Activated naive CD4-positive, alpha-beta T cell treated with anti-CD3 and anti-CD28 coated beads, Interleukin-2, amount 50 U/mL, for 24 hours (primary cell): ENCODE results near the gene PDE6H.

Experiments
- H3K27ac Mint-ChIP-seq: one replicate; pipeline ENCODE4 v1.8.0; 2021; ENCODE audit warnings: mild to moderate bottlenecking, mixed read lengths
- H3K27me3 Mint-ChIP-seq: one replicate; pipeline ENCODE4 v1.8.0; 2021; ENCODE audit warnings: mixed read lengths
- H3K36me3 Mint-ChIP-seq: one replicate; pipeline ENCODE4 v1.8.0; 2021; ENCODE audit warnings: mixed read lengths
- H3K4me1 Mint-ChIP-seq: one replicate; pipeline ENCODE4 v1.8.0; 2021; ENCODE audit warnings: mixed read lengths
- H3K4me3 Mint-ChIP-seq: one replicate; pipeline ENCODE4 v1.8.0; 2021; ENCODE audit warnings: mild to moderate bottlenecking, mixed read lengths
- H3K9me3 Mint-ChIP-seq: one replicate; pipeline ENCODE4 v1.8.0; 2021; ENCODE audit warnings: mixed read lengths

Gene PDE6H

DNA sequence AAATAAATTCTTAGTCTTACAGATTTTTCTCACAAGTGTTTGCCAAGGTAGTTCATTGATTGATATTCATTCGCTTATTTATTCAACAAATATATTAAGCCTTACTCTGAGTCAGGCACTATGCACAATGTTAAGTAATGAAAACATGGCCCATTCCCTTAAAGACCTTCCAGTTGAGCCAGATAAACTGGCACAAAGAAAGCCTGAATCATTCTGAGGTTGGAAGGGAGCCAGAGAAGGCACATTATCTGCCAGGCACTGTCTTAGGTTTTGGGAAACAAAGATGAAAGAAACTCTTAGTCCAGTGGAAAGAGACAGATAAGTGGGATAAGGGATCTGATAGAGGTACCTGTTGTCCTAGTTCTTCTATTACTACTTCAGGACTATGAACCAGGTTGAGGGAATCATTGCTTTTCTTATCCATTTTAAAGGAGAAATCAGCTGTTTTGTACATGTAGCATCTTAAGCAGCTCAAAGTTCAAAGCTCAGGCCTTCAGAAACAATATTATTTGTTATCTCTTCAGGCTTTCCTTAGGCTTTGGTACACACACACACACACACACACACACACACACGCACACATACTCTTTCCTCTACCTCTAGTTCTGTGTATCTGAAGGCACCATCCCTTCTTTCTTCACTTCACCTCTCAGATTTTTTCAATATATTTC is 27.0 kb downstream of the PDE6H start:
- Mint-ChIP-seq H3K36me3 (no peaks in the 10 kb centered on the region), H3K4me1 (peaks cover 10% of the 10 kb centered on the region), H3K9me3 (no peaks in the 10 kb centered on the region), H3K4me3 (no peak overlapping the region), H3K27me3 (peaks cover 3% of the 10 kb centered on the region), H3K27ac (no peak overlapping the region)

DNA sequence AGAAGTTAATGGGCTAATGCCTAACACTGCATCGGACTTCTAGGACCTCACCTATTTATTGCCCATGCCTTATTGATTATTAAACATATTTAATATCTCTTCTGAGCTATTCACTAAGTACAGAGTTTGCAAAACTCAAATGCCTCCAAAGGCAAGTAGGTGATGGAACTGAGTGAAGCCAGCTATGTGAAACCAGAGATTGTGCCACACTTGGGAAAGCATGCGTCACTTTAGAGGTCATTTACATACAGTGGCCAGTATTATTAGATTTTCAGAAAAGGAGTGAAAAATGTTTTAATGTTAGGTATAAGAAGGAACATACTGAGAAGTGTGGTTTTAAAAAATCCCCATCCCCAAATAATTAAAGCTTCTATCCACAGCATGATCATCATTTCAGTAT is 27.7 kb downstream of the PDE6H start:
- no peak overlapping the region for H3K27ac Mint-ChIP-seq
- H3K36me3 Mint-ChIP-seq: no peaks in the 10 kb centered on the region
- H3K4me3 Mint-ChIP-seq: no peak overlapping the region
- H3K9me3 Mint-ChIP-seq: no peaks in the 10 kb centered on the region
- H3K4me1 Mint-ChIP-seq: peaks cover 3% of the 10 kb centered on the region
- peaks cover 3% of the 10 kb centered on the region for H3K27me3 Mint-ChIP-seq

DNA sequence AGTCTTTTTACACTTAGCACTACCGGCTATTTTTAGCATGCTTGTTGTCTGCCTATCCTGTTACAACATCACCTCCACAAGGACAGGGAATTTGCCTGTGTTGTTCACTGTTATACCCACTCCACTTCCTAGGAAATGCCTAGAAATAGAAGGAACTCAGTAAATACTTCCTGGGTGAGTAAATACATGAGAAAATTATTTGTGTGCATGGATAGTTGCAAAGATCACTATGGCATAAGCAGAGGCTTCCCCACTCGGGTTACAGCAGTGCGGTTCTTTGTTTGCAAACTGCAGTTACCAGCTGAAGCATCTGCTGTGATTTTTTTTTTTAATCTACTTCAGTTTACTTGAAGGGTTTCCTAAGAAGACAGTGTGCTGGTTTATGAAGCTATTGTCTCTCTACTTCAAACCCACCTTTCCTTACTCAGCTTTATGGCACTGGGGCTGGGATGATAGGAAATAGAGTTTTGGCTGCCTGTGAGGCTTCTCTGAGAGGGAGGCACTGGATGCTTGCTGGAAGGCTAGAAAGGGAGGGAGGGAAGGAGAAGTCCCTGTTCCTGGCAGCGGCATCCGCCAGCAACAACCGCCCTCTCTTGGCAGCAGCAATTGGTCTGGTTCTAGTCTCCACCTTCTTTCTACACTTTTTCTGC is 29.0 kb downstream of the PDE6H start:
- no peak overlapping the region for H3K4me3 Mint-ChIP-seq
- peaks cover 6% of the 10 kb centered on the region for H3K27me3 Mint-ChIP-seq
- no peaks in the 10 kb centered on the region for H3K36me3 Mint-ChIP-seq
- no peaks in the 10 kb centered on the region for H3K9me3 Mint-ChIP-seq
- H3K4me1 Mint-ChIP-seq: no peaks in the 10 kb centered on the region
- H3K27ac Mint-ChIP-seq: no peak overlapping the region

DNA sequence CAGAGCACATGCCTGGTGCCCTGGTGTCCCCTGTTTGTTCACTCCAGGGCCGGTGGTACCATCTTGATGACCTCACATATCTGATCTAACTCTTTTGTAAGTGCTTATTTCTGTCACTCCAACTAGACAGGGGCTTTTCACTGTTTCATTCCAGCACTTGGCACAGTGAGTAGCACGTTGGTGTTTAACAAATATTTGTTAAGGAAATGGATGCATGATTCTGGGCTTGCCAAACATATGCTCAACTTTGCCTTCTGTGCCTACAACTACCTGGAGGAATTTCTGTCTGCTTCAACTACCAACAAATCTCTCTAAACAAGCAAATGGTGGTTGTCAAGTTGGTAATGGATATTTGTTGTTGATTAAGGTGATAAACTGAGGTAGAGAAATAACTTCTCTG is 31.6 kb downstream of the PDE6H start:
- H3K4me1 Mint-ChIP-seq: no peaks in the 10 kb centered on the region
- H3K4me3 Mint-ChIP-seq: no peak overlapping the region
- H3K9me3 Mint-ChIP-seq: no peaks in the 10 kb centered on the region
- H3K27ac Mint-ChIP-seq: no peak overlapping the region
- H3K36me3 Mint-ChIP-seq: no peaks in the 10 kb centered on the region
- peaks cover 20% of the 10 kb centered on the region for H3K27me3 Mint-ChIP-seq

DNA sequence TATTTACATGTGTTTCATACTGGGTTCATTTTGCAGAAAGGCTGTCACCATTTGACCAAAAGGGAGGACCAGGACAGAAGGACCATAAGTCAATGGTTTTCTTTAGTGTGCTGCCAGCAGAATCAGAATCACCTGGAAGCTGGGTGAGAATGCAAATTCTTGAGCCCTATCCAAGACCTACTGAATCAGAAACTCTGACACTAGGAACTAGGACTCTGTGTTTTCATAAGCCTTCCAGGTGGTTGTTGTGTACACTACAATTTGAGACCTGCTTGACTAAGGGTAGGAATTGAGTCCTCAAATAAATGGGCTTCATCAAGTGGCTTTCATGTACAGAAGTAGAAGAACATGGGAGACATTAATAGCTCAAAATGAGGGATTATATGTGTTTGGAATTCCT is 32.2 kb downstream of the PDE6H start:
- Mint-ChIP-seq H3K27ac (no peak overlapping the region), H3K36me3 (peaks cover 1% of the 10 kb centered on the region), H3K4me3 (no peak overlapping the region), H3K9me3 (no peaks in the 10 kb centered on the region), H3K4me1 (no peaks in the 10 kb centered on the region), H3K27me3 (peaks cover 22% of the 10 kb centered on the region)

DNA sequence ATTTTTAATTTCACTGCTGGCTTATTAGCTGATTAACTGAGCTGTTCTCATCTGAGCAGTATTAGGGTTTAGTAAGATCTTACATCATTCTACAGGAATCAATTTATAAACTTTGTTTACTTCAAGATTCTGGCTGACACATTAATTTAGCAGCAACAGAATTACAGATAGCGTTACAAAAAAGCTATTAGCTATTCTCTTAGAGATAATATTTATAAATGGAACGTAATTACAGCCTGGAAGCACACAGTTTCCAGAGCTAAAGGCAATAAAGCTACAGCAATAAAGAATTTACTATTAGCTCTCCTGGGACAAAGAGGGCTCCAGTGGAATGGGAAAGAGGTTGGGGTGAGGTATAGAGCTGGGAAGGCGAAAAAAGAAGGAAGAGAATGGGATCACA is 34.7 kb downstream of the PDE6H start:
- H3K4me1 Mint-ChIP-seq: no peaks in the 10 kb centered on the region
- H3K36me3 Mint-ChIP-seq: peaks cover 1% of the 10 kb centered on the region
- peaks cover 22% of the 10 kb centered on the region for H3K27me3 Mint-ChIP-seq
- H3K4me3 Mint-ChIP-seq: no peak overlapping the region
- H3K27ac Mint-ChIP-seq: no peak overlapping the region
- H3K9me3 Mint-ChIP-seq: no peaks in the 10 kb centered on the region

DNA sequence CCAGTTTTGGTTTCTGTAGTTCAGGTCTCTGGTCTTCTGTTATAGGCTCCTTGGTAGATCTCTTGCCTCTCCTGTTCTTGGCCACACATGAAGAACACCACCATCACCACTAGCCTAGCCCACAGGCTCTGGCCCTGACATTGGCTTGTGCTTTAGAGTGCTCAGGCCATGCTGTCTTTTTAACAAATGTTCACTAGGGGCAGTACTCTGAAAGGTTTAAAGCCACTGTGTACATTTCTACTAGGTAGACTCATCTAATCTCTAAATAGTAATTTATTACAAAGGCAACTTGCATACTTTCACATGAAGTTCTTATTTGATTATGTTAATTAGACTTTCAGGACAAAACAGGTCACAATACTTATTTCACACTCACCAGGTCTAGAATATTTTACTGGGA is 38.3 kb downstream of the PDE6H start:
- no peak overlapping the region for H3K4me3 Mint-ChIP-seq
- peaks cover 1% of the 10 kb centered on the region for H3K36me3 Mint-ChIP-seq
- no peak overlapping the region for H3K27ac Mint-ChIP-seq
- H3K9me3 Mint-ChIP-seq: no peaks in the 10 kb centered on the region
- peaks cover 19% of the 10 kb centered on the region for H3K27me3 Mint-ChIP-seq
- H3K4me1 Mint-ChIP-seq: no peaks in the 10 kb centered on the region

DNA sequence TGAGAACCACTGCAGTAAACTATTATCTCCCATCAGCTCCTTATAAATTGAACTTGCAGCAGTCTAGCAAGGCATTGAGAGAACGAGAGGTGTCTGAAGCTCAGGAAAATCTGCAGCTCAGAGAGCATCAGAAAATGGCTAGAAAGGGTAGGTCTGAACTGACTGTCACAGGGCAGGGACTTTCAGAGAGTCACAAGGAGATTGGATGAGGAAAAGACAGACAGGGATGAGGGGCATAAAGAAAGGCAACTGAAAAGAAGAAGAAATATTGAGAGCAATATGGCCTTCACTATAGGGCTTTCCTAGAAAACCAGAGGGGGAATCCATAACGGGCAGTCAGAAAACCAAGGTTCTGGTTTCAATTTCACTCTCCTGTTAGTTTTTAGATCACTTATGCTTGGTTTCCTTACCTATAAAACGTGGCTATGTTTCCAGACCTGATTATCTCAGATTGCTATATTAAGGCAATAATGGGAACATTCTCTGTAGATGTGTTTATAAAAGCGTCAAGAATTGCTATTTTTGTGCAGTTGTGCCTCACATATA is 40.9 kb downstream of the PDE6H start:
- peaks cover 6% of the 10 kb centered on the region for H3K27me3 Mint-ChIP-seq
- H3K4me3 Mint-ChIP-seq: no peak overlapping the region
- no peak overlapping the region for H3K27ac Mint-ChIP-seq
- H3K36me3 Mint-ChIP-seq: peaks cover 1% of the 10 kb centered on the region
- H3K4me1 Mint-ChIP-seq: no peaks in the 10 kb centered on the region
- no peaks in the 10 kb centered on the region for H3K9me3 Mint-ChIP-seq

DNA sequence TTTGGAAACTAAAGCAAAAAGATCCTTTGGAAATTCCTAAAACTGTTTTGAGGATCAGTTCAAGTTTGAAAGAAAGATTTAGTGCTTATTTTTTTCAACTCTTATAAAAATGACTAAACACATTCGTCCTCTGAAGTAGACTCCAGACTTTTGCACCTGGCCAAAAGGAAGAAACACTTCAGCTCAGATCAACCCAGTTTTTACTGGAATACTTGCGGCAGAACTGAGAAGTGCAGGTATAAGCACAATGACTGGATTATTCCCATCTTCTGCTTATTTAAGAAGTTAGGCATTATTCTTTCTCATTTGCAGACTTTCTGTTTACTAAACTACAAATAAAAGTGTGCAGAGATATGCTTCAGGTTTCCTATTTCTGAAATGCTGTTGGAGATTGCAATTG is 41.9 kb downstream of the PDE6H start:
- no peak overlapping the region for H3K27ac Mint-ChIP-seq
- H3K36me3 Mint-ChIP-seq: no peaks in the 10 kb centered on the region
- no peaks in the 10 kb centered on the region for H3K4me1 Mint-ChIP-seq
- H3K27me3 Mint-ChIP-seq: no peaks in the 10 kb centered on the region
- no peaks in the 10 kb centered on the region for H3K9me3 Mint-ChIP-seq
- no peak overlapping the region for H3K4me3 Mint-ChIP-seq

DNA sequence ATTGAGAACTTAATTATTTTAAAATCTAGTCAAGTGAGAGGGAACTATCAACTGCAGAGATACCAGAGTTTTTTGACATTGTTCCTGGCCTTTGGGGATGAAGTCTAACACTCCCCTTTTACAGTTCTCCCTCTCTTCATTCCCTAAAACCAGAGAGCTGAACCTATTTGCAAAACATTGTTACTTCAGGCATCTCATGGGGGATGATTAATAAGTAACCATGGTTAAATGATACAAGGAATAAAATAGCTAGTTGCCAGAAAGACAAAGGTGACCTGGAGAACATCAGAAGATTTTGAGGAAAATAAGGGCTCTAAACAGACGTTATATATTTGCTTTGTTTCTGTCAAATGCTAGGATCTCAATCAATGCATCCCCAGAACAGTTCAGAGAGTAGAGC is 42.3 kb downstream of the PDE6H start:
- H3K36me3 Mint-ChIP-seq: no peaks in the 10 kb centered on the region
- no peaks in the 10 kb centered on the region for H3K27me3 Mint-ChIP-seq
- no peak overlapping the region for H3K27ac Mint-ChIP-seq
- no peaks in the 10 kb centered on the region for H3K9me3 Mint-ChIP-seq
- no peak overlapping the region for H3K4me3 Mint-ChIP-seq
- no peaks in the 10 kb centered on the region for H3K4me1 Mint-ChIP-seq

DNA sequence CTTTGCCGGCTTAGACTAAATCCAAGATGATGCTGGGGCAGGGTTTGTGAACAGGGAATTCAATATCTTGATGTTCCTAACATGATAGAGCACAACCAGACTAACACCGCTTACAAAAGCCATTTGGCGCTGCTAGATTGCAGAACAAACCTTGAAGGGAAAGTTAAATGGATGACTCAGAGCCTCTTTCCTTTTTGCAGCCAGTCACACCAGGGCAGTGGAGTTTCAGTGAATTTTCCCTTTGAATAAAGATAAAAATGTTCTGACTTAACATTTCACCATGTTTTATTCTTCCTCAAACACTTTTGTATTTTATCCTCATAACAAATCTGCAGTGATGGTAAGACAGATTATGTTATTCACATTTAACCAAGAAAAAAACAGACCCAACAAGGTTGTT is 47.3 kb downstream of the PDE6H start:
- H3K4me1 Mint-ChIP-seq: no peaks in the 10 kb centered on the region
- no peaks in the 10 kb centered on the region for H3K27me3 Mint-ChIP-seq
- H3K9me3 Mint-ChIP-seq: no peaks in the 10 kb centered on the region
- no peak overlapping the region for H3K27ac Mint-ChIP-seq
- no peaks in the 10 kb centered on the region for H3K36me3 Mint-ChIP-seq
- no peak overlapping the region for H3K4me3 Mint-ChIP-seq
